SHP77 (cell line): ENCODE data around the gene IRS1.

Source experiments
- DNase-seq, 2 experiments: peaks; one replicate each; lab custom pipeline; 2025; lab: John Stamatoyannopoulos, UW

Gene IRS1

DNA sequence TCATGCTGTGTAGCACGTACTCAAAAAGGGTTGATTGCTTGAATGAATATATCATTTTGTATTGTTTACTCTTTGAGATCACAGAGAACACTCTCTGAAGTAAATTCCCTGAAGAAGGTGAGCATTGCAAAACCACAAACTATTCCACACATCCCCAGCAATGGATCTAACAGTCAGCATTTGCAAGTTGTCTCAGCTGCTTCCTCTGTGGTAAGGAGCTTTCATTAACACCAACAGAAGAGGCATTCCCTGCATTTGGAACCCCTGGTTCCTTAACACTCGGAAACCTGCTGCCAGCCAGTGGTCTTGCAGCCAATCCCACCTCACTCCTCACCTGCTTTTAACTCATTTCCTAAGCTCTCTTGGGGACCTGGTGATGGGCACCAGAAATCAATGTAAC, 108.4 kb downstream of the IRS1 start:
- DNase-seq = no peak

DNA sequence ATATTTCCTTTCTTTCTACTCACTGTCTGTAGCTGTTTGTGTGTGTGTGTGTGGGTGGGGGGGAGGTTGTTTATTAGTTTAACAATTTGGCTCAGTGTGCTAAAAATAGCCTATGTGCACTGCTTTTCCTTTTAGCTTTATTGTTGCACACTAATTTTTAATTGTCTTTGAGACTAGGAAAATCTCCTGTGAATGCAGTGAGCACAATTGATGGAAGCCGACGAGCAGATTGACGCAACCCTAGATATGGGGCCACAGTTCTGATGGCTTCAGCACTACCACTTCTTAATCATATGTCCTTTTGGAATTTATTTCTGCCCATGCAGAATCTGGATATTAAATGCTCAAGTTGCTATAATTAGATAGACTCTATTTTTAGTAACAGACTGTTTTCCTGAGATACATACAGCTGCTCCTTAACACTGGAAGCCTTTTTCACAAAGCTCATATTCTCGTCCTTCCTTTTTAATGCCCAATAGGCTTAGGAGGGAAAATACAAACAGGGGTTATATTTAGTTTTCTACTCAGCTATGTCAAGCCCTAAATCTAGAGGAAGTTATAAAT, 109.1 kb downstream of the IRS1 start:
- DNase-seq = no peak

DNA sequence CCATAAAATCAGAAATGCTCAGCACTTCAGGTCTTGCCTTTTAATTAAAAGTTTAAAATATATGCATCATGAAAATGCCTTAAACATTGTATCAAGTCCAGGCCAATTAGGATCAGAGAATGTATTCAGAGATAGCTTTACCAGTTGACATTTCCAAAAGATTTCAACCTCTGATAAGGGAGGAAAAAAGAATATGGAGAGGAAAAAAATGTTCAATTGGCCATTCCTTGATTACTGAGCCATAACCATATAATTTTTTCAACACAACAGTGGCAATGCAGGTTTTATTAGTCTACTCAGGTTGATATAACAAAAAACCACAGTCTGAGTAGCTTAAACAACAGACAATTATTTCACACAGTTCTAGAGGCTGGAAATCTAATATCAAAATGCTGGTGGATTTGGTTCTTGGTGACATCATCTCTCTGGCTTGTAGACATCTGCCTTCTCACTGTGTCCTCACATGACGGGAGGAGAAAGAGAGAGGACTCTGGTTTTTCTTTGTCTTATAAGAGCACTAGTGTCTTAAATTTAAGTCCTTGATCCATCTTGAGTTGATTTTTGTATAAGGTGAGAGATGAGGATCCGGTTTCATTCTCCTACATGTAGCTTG, 111.9 kb downstream of the IRS1 start:
- DNase-seq = no peak

DNA sequence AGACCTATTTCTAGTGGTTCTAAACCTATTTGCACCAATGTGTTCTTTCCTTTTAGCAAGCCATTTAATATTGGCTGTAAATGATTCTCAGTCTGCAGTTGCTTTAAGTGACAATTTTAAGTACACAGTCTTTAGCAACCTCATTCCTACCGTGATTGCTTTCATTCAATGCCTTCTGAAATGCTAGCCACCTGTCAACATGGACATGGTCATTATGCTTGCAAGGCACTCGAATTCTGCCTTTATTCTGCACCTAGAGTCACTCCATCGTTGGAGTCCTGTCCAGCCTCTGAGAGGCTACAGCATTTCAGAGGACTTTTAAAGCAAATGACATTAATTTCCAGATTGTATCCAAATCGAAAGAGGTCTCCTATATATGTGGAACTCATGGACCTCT, 115.1 kb downstream of the IRS1 start:
- DNase-seq = no peak

DNA sequence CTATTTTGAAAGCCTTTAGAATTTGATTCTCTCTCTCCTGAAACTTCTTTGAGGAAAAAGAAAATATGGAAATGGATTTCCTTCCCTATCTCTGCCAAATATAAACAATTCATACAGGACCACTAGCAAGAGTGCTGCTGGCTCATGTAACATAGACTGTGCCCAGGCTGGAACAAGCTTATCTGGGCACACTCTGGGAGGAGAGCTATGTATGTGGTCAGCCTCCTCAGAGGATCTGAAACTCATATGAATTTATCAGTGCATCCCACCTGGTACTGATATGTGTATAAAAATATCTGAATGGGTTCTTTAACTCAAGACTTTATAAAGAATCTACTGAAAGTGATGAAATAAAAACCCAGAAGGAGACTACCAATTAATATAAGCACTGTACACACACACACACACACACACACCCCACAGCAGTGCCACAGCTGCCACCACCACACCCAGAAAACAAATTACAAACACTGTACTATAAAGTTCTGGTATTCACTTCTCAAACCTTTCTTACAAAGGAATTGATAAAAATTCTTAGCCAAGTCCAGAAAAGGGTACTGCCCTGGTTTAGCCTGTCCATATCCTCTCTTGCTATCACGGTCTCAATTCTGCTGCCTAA, 115.6 kb downstream of the IRS1 start:
- DNase-seq = no peak

DNA sequence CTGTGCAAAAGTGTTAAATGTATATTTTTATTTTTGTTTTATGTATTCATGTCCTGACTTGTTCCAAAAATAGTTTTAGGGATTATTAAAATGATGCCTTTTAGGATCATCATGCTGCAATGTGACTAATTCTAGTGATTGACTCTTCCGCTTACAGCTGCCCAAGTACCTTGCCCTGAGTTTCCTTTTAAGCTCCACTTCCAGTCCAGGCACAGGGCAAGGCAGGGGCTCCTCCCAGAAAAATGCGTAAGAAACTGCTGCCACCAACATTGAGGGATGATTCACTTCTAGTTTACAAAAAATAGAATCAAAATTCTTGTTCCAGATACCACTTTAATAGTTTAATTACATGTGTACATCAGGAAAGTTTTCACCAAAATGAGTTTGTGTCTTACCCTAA, 116.4 kb downstream of the IRS1 start:
- no peak for DNase-seq
